Immature natural killer cell (primary cell): ENCODE measurements around the gene GUCY1B1. TPM values are rescaled to one million over a fixed set of nuclear protein-coding genes. Genes with fewer than 3 reads are reported as not detected.

Experiments
- DNase-seq, 3 donors: peaks; one replicate each; pipeline ENCODE4 v3.0.0; 2022; ENCODE audit warnings: mixed read lengths in 1 of 3
- H3K27ac Mint-ChIP-seq, 6 donors: one replicate each; pipeline ENCODE4 v1.8.0; 2020; ENCODE audit warnings: mixed read lengths in 6 of 6, mild to moderate bottlenecking in 5 of 6, inconsistent platforms in 4 of 6, moderate library complexity in 3 of 6
- H3K27me3 Mint-ChIP-seq, 3 donors: one replicate each; pipeline ENCODE4 v1.8.0; 2020 to 2021; ENCODE audit warnings: low read depth in 3 of 3, mild to moderate bottlenecking in 3 of 3, mixed read lengths in 3 of 3, moderate library complexity in 3 of 3, inconsistent platforms in 1 of 3
- H3K36me3 Mint-ChIP-seq, 3 donors: one replicate each; pipeline ENCODE4 v1.8.0; 2020; ENCODE audit warnings: mixed read lengths in 3 of 3, inconsistent platforms in 2 of 3, mild to moderate bottlenecking in 2 of 3
- H3K4me1 Mint-ChIP-seq, 2 donors: one replicate each; pipeline ENCODE4 v1.8.0; 2020; ENCODE audit warnings: inconsistent platforms in 2 of 2, mild to moderate bottlenecking in 2 of 2, mixed read lengths in 2 of 2, moderate library complexity in 1 of 2
- H3K4me3 Mint-ChIP-seq, 5 donors: one replicate each; pipeline ENCODE4 v1.8.0; 2020; ENCODE audit warnings: mild to moderate bottlenecking in 5 of 5, mixed read lengths in 5 of 5, inconsistent platforms in 3 of 5, moderate library complexity in 3 of 5
- H3K9me3 Mint-ChIP-seq, 6 donors: one replicate each; pipeline ENCODE4 v1.8.0; 2020; ENCODE audit warnings: mild to moderate bottlenecking in 6 of 6, mixed read lengths in 6 of 6, inconsistent platforms in 4 of 6, moderate library complexity in 3 of 6
- polyA plus RNA-seq, 3 donors: library from polyadenylated mRNA; unstranded; fragments of 300-500 nt; fragmentation: Illumina TruSeq; gene quantifications; one replicate each; pipeline ENCODE4 v1.2.3, GENCODE V29; 2021

Gene GUCY1B1
- polyA plus RNA-seq, 3 donors from 2014 or later: 4.0 to 7.8 (median 4.3) TPM

GRCh38 chr4:155745984-155746383 lies 12.8 kb upstream of the GUCY1B1 start:
- no peaks in the 10 kb centered on the region for H3K36me3 Mint-ChIP-seq
- no peaks in the 10 kb centered on the region for H3K9me3 Mint-ChIP-seq
- H3K4me3 Mint-ChIP-seq: no peak overlapping the region
- H3K27me3 Mint-ChIP-seq: no peaks in the 10 kb centered on the region
- DNase-seq: no peak
- H3K4me1 Mint-ChIP-seq: peaks cover 0 to 4% of the 10 kb centered on the region in 2 donors
- no peak overlapping the region for H3K27ac Mint-ChIP-seq

GRCh38 chr4:155748039-155748438 lies 10.8 kb upstream of the GUCY1B1 start:
- H3K27me3 Mint-ChIP-seq: no peaks in the 10 kb centered on the region
- no peak overlapping the region for H3K27ac Mint-ChIP-seq
- H3K36me3 Mint-ChIP-seq: no peaks in the 10 kb centered on the region
- H3K4me3 Mint-ChIP-seq: no peak overlapping the region
- H3K9me3 Mint-ChIP-seq: no peaks in the 10 kb centered on the region
- peaks cover 0 to 9% of the 10 kb centered on the region in 2 donors for H3K4me1 Mint-ChIP-seq
- DNase-seq: no peak

GRCh38 chr4:155749041-155749440 lies 9.8 kb upstream of the GUCY1B1 start:
- no peaks in the 10 kb centered on the region for H3K9me3 Mint-ChIP-seq
- no peaks in the 10 kb centered on the region for H3K27me3 Mint-ChIP-seq
- no peak overlapping the region for H3K27ac Mint-ChIP-seq
- H3K4me1 Mint-ChIP-seq: peaks cover 0 to 9% of the 10 kb centered on the region in 2 donors
- no peak for DNase-seq
- no peaks in the 10 kb centered on the region for H3K36me3 Mint-ChIP-seq
- no peak overlapping the region for H3K4me3 Mint-ChIP-seq

GRCh38 chr4:155751569-155751968 lies 7.3 kb upstream of the GUCY1B1 start:
- no peaks in the 10 kb centered on the region for H3K9me3 Mint-ChIP-seq
- DNase-seq: no peak
- no peaks in the 10 kb centered on the region for H3K27me3 Mint-ChIP-seq
- no peaks in the 10 kb centered on the region for H3K36me3 Mint-ChIP-seq
- no peak overlapping the region for H3K27ac Mint-ChIP-seq
- H3K4me1 Mint-ChIP-seq: peaks cover 0 to 9% of the 10 kb centered on the region in 2 donors
- no peak overlapping the region for H3K4me3 Mint-ChIP-seq

- Mint-ChIP-seq H3K4me3 (no peak overlapping the region), H3K36me3 (no peaks in the 10 kb centered on the region), H3K27ac (peak overlapping the region in 2 of 6 donors; percentile 65 to 88), H3K27me3 (peaks cover 0 to 3% (median 2%) of the 10 kb centered on the region in 3 donors), H3K9me3 (no peaks in the 10 kb centered on the region), H3K4me1 (peaks cover 14 to 18% of the 10 kb centered on the region in 2 donors)
- DNase-seq: no peak
These were observed 1.0 kb upstream of the GUCY1B1 start for GRCh38 chr4:155757745-155758265.

- Mint-ChIP-seq H3K27ac (peak overlapping the region in 2 of 6 donors; percentile 12 to 61), H3K4me3 (peak overlapping the region; percentile 72 to 84 (median 80)), H3K4me1 (peaks cover 14 to 18% of the 10 kb centered on the region in 2 donors), H3K36me3 (no peaks in the 10 kb centered on the region), H3K9me3 (no peaks in the 10 kb centered on the region), H3K27me3 (peaks cover 0 to 3% (median 2%) of the 10 kb centered on the region in 3 donors)
- DNase-seq: peak; percentile 14 to 24 (median 16)
These were observed 791 bp downstream of the GUCY1B1 start for GRCh38 chr4:155759372-155760252.

GRCh38 chr4:155761047-155761446 lies 2.2 kb downstream of the GUCY1B1 start:
- peaks cover 14 to 18% of the 10 kb centered on the region in 2 donors for H3K4me1 Mint-ChIP-seq
- peak overlapping the region in 3 of 5 donors; percentile 46 to 84 (median 81) for H3K4me3 Mint-ChIP-seq
- H3K27me3 Mint-ChIP-seq: peaks cover 0 to 3% (median 2%) of the 10 kb centered on the region in 3 donors
- no peak overlapping the region for H3K27ac Mint-ChIP-seq
- no peaks in the 10 kb centered on the region for H3K36me3 Mint-ChIP-seq
- H3K9me3 Mint-ChIP-seq: no peaks in the 10 kb centered on the region
- DNase-seq: no peak

GRCh38 chr4:155761916-155762315 lies 3.1 kb downstream of the GUCY1B1 start:
- Mint-ChIP-seq H3K4me3 (no peak overlapping the region), H3K9me3 (no peaks in the 10 kb centered on the region), H3K4me1 (peaks cover 14 to 18% of the 10 kb centered on the region in 2 donors), H3K36me3 (no peaks in the 10 kb centered on the region), H3K27ac (no peak overlapping the region), H3K27me3 (peaks cover 0 to 6% (median 1%) of the 10 kb centered on the region in 3 donors)
- no peak for DNase-seq

- Mint-ChIP-seq H3K9me3 (no peaks in the 10 kb centered on the region), H3K4me1 (peaks cover 14 to 18% of the 10 kb centered on the region in 2 donors)
These were observed 3.5 kb downstream of the GUCY1B1 start for GRCh38 chr4:155762334-155762733.

GRCh38 chr4:155763551-155763950 lies 4.7 kb downstream of the GUCY1B1 start:
- Mint-ChIP-seq H3K4me3 (no peak overlapping the region), H3K4me1 (peaks cover 8 to 11% of the 10 kb centered on the region in 2 donors), H3K36me3 (no peaks in the 10 kb centered on the region), H3K27ac (no peak overlapping the region), H3K9me3 (no peaks in the 10 kb centered on the region), H3K27me3 (peaks cover 0 to 6% (median 0%) of the 10 kb centered on the region in 3 donors)
- no peak for DNase-seq

More at GRCh38 chr4:155762334-155762733, 3.5 kb downstream of the GUCY1B1 start:
- no peak for DNase-seq
- H3K27ac Mint-ChIP-seq: no peak overlapping the region
- H3K27me3 Mint-ChIP-seq: peaks cover 0 to 6% (median 0%) of the 10 kb centered on the region in 3 donors
- no peak overlapping the region for H3K4me3 Mint-ChIP-seq
- no peaks in the 10 kb centered on the region for H3K36me3 Mint-ChIP-seq

GRCh38 chr4:155765149-155765548 lies 6.3 kb downstream of the GUCY1B1 start:
- no peaks in the 10 kb centered on the region for H3K9me3 Mint-ChIP-seq
- H3K4me3 Mint-ChIP-seq: no peak overlapping the region
- no peak overlapping the region for H3K27ac Mint-ChIP-seq
- H3K36me3 Mint-ChIP-seq: no peaks in the 10 kb centered on the region
- peaks cover 3 to 8% of the 10 kb centered on the region in 2 donors for H3K4me1 Mint-ChIP-seq
- peaks cover 0 to 3% (median 0%) of the 10 kb centered on the region in 3 donors for H3K27me3 Mint-ChIP-seq
- DNase-seq: no peak

GRCh38 chr4:155766622-155767021 lies 7.8 kb downstream of the GUCY1B1 start:
- H3K36me3 Mint-ChIP-seq: no peaks in the 10 kb centered on the region
- no peaks in the 10 kb centered on the region for H3K4me1 Mint-ChIP-seq
- no peak overlapping the region for H3K27ac Mint-ChIP-seq
- no peak overlapping the region for H3K4me3 Mint-ChIP-seq
- H3K9me3 Mint-ChIP-seq: no peaks in the 10 kb centered on the region
- DNase-seq: no peak
- peaks cover 0 to 3% (median 0%) of the 10 kb centered on the region in 3 donors for H3K27me3 Mint-ChIP-seq

- no peak overlapping the region for H3K4me3 Mint-ChIP-seq
- H3K27ac Mint-ChIP-seq: no peak overlapping the region
- no peak for DNase-seq
- peaks cover 0 to 3% (median 0%) of the 10 kb centered on the region in 3 donors for H3K27me3 Mint-ChIP-seq
- H3K4me1 Mint-ChIP-seq: no peaks in the 10 kb centered on the region
- no peaks in the 10 kb centered on the region for H3K36me3 Mint-ChIP-seq
- H3K9me3 Mint-ChIP-seq: no peaks in the 10 kb centered on the region
These were observed 9.5 kb downstream of the GUCY1B1 start for GRCh38 chr4:155768370-155768769.

GRCh38 chr4:155769090-155769489 lies 10.3 kb downstream of the GUCY1B1 start:
- Mint-ChIP-seq H3K36me3 (peaks cover 0 to 3% (median 0%) of the 10 kb centered on the region in 3 donors), H3K27me3 (peaks cover 0 to 3% (median 2%) of the 10 kb centered on the region in 3 donors), H3K4me3 (no peak overlapping the region), H3K4me1 (no peaks in the 10 kb centered on the region), H3K27ac (no peak overlapping the region), H3K9me3 (no peaks in the 10 kb centered on the region)
- DNase-seq: no peak
